Uterus (tissue), 4 donors: ENCODE results near the gene VSIG8. TPM values are rescaled to one million over a fixed set of nuclear protein-coding genes. Genes with fewer than 3 reads are reported as not detected.

ENCODE experiments used
- DNase-seq, 2 donors: peaks; one replicate each; pipeline ENCODE4 v3.0.0-alpha.2; 2019 to 2020
- H3K27ac ChIP-seq, 2 donors: fragments of 200-600 bp; sonication (generic); 1 replicate in 1 of 2; 2 replicates in 1 of 2; pipeline ENCODE4 v1.5.1; 2016 to 2018
- H3K27me3 ChIP-seq, 2 donors: fragments of 200-600 bp; sonication (generic); one replicate each; pipeline ENCODE4 v1.5.1; 2018 to 2019; ENCODE audit warnings: control low read depth in 1 of 2
- H3K36me3 ChIP-seq, 2 donors: fragments of 200-600 bp; sonication (generic); one replicate each; pipeline ENCODE4 v1.5.1; 2019; ENCODE audit warnings: control low read depth in 1 of 2
- H3K4me1 ChIP-seq, 2 donors: fragments of 200-600 bp; sonication (generic); one replicate each; pipeline ENCODE4 v1.5.1; 2018 to 2019; ENCODE audit warnings: control low read depth in 1 of 2
- H3K4me3 ChIP-seq, 2 donors: fragments of 200-600 bp; sonication (generic); 1 replicate in 1 of 2; 2 replicates in 1 of 2; pipeline ENCODE4 v1.5.1; 2018 to 2019; ENCODE audit warnings: mild to moderate bottlenecking in 1 of 2
- H3K9me3 ChIP-seq, 2 donors: fragments of 200-600 bp; sonication (generic); one replicate each; pipeline ENCODE4 v1.5.1; 2019; ENCODE audit warnings: control low read depth in 1 of 2
- POLR2A ChIP-seq, 2 donors: fragments of 450-650 bp; IDR thresholded peaks; one replicate each; pipeline ENCODE4 v1.6.1; 2016; ENCODE audit warnings: antibody characterized with exemption in 2 of 2, mild to moderate bottlenecking in 1 of 2, moderate library complexity in 1 of 2
- intact Hi-C: fragments of 100-400 bp; cut with DNase I; formaldehyde crosslinking; loops from one replicate; pipeline ENCODE4 v1.15.1; 2023; ENCODE audit warnings: low total_unique reads
- total RNA-seq, 4 donors: library from RNA; depleted of rRNA in 3 of 4; stranded (reverse); fragments of >200 nt in 3 of 4; gene quantifications; one replicate each; pipeline versions ENCODE4 v1.1.0 to v1.2.4, GENCODE V29; 2014 to 2023
- TF ChIP-seq, protein P1 (sequence below), 4 experiments: fragments of 200-600 bp in 2 of 4; fragments of 450-650 bp in 2 of 4; sonication (generic) in 2 of 4; IDR thresholded peaks; one replicate each; pipeline ENCODE4 v1.5.1; 2016 to 2019; ENCODE audit warnings: antibody characterized with exemption in 4 of 4, mild to moderate bottlenecking in 2 of 4, moderate library complexity in 1 of 4
- donor health status: DM: yes; HTN: yes; CAD: no.

VSIG8 gene
- total RNA-seq, 4 donors from 2014 or later, result 0.37 TPM; not detected in 3

DNA sequence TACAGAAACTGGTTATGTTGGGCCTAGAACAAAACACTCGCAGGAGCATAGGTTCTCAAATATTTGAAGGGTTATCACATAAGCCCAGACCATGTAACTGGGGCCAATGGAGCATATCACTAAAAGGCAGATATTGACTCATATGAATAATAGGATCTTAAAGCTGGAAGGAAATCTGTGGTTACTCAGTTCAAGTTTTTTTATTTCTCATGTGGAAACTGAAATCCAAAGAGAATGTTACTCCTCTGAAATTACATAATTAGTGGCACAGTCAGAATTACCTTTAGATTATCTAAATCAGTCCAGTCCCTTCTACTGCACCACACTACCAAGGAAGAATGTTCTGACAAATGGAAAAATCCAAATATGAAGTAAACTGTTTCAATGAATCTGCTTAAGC lies 23.7 kb downstream of the VSIG8 start:
- no peak overlapping the region for H3K4me3 ChIP-seq
- no peaks in the 10 kb centered on the region for H3K27me3 ChIP-seq
- TF ChIP-seq, protein P1, sequence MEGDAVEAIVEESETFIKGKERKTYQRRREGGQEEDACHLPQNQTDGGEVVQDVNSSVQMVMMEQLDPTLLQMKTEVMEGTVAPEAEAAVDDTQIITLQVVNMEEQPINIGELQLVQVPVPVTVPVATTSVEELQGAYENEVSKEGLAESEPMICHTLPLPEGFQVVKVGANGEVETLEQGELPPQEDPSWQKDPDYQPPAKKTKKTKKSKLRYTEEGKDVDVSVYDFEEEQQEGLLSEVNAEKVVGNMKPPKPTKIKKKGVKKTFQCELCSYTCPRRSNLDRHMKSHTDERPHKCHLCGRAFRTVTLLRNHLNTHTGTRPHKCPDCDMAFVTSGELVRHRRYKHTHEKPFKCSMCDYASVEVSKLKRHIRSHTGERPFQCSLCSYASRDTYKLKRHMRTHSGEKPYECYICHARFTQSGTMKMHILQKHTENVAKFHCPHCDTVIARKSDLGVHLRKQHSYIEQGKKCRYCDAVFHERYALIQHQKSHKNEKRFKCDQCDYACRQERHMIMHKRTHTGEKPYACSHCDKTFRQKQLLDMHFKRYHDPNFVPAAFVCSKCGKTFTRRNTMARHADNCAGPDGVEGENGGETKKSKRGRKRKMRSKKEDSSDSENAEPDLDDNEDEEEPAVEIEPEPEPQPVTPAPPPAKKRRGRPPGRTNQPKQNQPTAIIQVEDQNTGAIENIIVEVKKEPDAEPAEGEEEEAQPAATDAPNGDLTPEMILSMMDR (IDR thresholded peaks at IDR 0.05), result no peak
- TF ChIP-seq POLR2A (IDR thresholded peaks at IDR 0.05), result no peak
- intact Hi-C loops, result no loop called here
- no peaks in the 10 kb centered on the region for H3K4me1 ChIP-seq
- no peak overlapping the region for H3K27ac ChIP-seq
- H3K36me3 ChIP-seq, result no peaks in the 10 kb centered on the region
- no peaks in the 10 kb centered on the region for H3K9me3 ChIP-seq
- no peak for DNase-seq

DNA sequence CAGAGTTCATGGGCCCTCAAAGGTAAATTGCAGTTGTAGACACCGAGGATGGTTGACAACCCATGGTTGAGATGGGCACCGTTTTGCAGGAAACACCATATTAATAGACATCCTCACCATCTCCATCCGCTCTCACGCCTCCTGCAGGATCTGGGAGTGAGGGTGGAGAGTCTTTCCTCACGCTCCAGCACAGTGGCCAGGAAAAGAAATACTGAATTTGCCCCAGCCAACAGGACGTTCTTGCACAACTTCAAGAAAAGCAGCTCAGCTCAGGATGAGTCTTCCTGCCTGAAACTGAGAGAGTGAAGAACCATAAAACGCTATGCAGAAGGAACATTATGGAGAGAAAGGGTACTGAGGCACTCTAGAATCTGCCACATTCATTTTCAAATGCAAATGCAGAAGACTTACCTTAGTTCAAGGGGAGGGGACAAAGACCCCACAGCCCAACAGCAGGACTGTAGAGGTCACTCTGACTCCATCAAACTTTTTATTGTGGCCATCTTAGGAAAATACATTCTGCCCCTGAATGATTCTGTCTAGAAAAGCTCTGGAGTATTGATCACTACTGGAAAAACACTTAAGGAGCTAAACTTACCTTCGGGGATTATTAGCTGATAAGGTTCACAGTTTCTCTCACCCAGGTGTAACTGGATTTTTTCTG lies 26.5 kb downstream of the VSIG8 start:
- TF ChIP-seq, protein P1 (IDR thresholded peaks at IDR 0.05), result peak in 2 of 4 experiments; percentile 6 to 10
- TF ChIP-seq POLR2A (IDR thresholded peaks at IDR 0.05), result no peak
- intact Hi-C loops, result loop anchor here (2.0 kb wide), 1 partner anchor 55 kb away; no protein-coding TSS in a partner anchor
- no peaks in the 10 kb centered on the region for H3K27me3 ChIP-seq
- no peak overlapping the region for H3K4me3 ChIP-seq
- no peaks in the 10 kb centered on the region for H3K36me3 ChIP-seq
- H3K27ac ChIP-seq, result no peak overlapping the region
- no peaks in the 10 kb centered on the region for H3K9me3 ChIP-seq
- DNase-seq, result no peak
- H3K4me1 ChIP-seq, result no peaks in the 10 kb centered on the region

DNA sequence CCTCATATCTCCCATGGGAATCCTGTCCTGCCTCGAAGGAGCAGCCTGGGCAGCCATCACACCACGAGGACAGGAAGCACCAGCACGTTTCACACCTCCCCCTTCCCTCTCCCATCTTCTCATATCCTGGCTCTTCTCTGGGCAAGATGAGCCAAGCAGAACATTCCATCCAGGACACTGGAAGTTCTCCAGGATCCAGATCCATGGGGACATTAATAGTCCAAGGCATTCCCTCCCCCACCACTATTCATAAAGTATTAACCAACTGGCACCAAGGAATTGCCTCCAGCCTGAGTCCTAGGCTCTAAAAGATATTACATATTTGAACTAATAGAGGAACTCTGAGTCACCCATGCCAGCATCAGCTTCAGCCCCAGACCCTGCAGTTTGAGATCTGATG lies 27.1 kb downstream of the VSIG8 start:
- no peaks in the 10 kb centered on the region for H3K36me3 ChIP-seq

DNA sequence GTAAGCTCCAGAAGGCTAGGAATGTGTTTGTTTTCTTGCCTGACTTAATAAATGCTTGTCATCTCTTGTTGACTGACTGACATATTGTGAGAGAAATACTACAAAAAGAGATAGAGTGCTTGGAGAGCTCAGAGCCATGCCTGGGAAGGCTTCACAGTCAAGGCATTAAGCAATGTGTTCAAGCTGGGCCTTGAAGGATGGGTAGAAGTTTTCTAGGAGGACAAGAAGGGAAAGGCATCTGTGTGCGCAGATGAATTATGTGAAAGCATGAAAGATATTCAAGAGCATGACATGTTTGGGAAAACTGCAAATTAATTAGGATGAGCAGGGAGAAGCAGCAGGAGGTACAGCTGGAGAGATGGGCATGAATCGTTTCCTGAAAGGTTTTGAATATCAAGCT lies 30.1 kb downstream of the VSIG8 start:
- Histone ChIP-seq H3K4me3 (no peak overlapping the region), H3K27me3 (no peaks in the 10 kb centered on the region), H3K4me1 (no peaks in the 10 kb centered on the region), H3K9me3 (no peaks in the 10 kb centered on the region), H3K36me3 (no peaks in the 10 kb centered on the region), H3K27ac (no peak overlapping the region)
- no peak for DNase-seq
- TF ChIP-seq, protein P1 (IDR thresholded peaks at IDR 0.05), result no peak
- TF ChIP-seq POLR2A (IDR thresholded peaks at IDR 0.05), result no peak
- intact Hi-C loops, result no loop called here

More for the DNA sequence above, 27.1 kb downstream of the VSIG8 start:
- H3K4me3 ChIP-seq, result no peak overlapping the region
- no peaks in the 10 kb centered on the region for H3K4me1 ChIP-seq
- no peaks in the 10 kb centered on the region for H3K27me3 ChIP-seq
- intact Hi-C loops, result no loop called here
- H3K9me3 ChIP-seq, result no peaks in the 10 kb centered on the region
- H3K27ac ChIP-seq, result no peak overlapping the region
- TF ChIP-seq, protein P1 (IDR thresholded peaks at IDR 0.05), result no peak
- TF ChIP-seq POLR2A (IDR thresholded peaks at IDR 0.05), result no peak
- no peak for DNase-seq

DNA sequence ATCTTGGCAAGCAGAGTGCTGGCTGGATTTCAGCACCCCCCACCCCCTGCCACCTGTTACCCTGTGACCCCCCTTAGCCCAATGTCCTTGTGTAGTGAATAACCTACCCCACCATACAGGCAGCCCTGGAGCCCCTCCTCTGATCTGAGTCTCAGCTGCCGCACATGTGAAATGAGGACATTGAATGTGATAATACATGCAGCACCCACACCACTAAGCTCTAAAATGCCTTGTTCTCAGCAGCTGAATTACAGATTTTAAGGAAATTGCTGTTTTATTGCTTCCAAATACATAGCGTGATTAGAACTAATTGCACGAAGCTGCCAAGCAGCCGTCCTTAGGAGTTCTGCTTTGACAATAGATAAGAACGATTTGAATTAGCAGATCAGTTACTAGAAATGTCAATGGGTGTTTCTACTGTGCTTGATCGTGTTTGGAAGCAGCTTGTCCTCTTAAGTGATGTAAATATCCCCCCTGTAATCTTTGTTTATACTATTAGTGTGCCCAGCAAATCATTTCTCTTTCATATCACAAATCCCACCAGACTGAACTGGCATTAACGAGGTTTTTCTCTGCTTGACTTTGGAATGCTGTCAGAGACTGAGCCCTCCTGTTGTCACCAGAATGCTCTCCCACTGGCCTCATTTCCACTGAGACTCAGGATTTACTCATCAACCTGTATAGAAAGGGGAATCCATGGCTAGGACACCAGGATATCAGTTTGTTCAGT lies 30.9 kb downstream of the VSIG8 start:
- TF ChIP-seq, protein P1 (IDR thresholded peaks at IDR 0.05), result no peak
- no peak for TF ChIP-seq POLR2A (IDR thresholded peaks at IDR 0.05)
- no peak for DNase-seq
- intact Hi-C loops, result no loop called here
- Histone ChIP-seq H3K9me3 (no peaks in the 10 kb centered on the region), H3K27ac (no peak overlapping the region), H3K36me3 (no peaks in the 10 kb centered on the region), H3K4me1 (no peaks in the 10 kb centered on the region), H3K27me3 (no peaks in the 10 kb centered on the region), H3K4me3 (no peak overlapping the region)
